Measurements from ENCODE around the gene DDX6.

- no peak for TF ChIP-seq CTCF (IDR thresholded peaks at IDR 0.05; ENCODE audit: extremely low read depth in 1 of 2, insufficient read depth in 1 of 2, low read depth in 1 of 2, low read length in 2 of 2)
- no peak for TF ChIP-seq POLR2AphosphoS5 (IDR thresholded peaks at IDR 0.05; ENCODE audit: insufficient read depth, low read depth, low read length)
- TF ChIP-seq POLR2A (IDR thresholded peaks at IDR 0.05; ENCODE audit: low read depth, low read length): no peak
Observed at GRCh38 chr11:118812485-118812884, 21.5 kb upstream of the DDX6 start.
